Type B pancreatic cell (in vitro differentiated cells): Measurements from ENCODE around the gene CXCR5. TPM values are rescaled to one million over a fixed set of nuclear protein-coding genes. Genes with fewer than 3 reads are reported as not detected.

ENCODE experiments used
- DNase-seq: peaks from one replicate; pipeline ENCODE4 v3.0.0; 2021; ENCODE audit warnings: mixed read lengths; ENCODE audit not compliant: unreplicated experiment; ENCODE audit errors: extremely low spot score
- H3K27ac Mint-ChIP-seq: 2 replicates; pipeline ENCODE4 v1.8.0; 2021; ENCODE audit warnings: mild to moderate bottlenecking, mixed read lengths
- H3K27me3 Mint-ChIP-seq: 2 replicates; pipeline ENCODE4 v1.8.0; 2021; ENCODE audit warnings: mixed read lengths
- H3K36me3 Mint-ChIP-seq: 2 replicates; pipeline ENCODE4 v1.8.0; 2021; ENCODE audit warnings: mixed read lengths
- H3K4me1 Mint-ChIP-seq: one replicate; pipeline ENCODE4 v1.8.0; 2021; ENCODE audit warnings: mixed read lengths; ENCODE audit not compliant: unreplicated experiment
- H3K4me3 Mint-ChIP-seq: 2 replicates; pipeline ENCODE4 v1.8.0; 2021; ENCODE audit warnings: mild to moderate bottlenecking, mixed read lengths
- H3K9me3 Mint-ChIP-seq: 2 replicates; pipeline ENCODE4 v1.8.0; 2021; ENCODE audit warnings: mixed read lengths
- CTCF ChIP-seq: fragments of 200-600 bp; sonication (generic); conservative IDR thresholded peaks from 2 replicates; pipeline ENCODE4 v1.5.0; 2021; ENCODE audit warnings: antibody characterized with exemption, mild to moderate bottlenecking
- total RNA-seq: library from RNA; stranded (reverse); gene quantifications from 2 replicates; pipeline ENCODE4 v1.2.1, GENCODE V29; 2021; ENCODE audit warnings: low replicate concordance

Gene CXCR5
- total RNA-seq, 1 donor from 2014 or later: not detected

DNA sequence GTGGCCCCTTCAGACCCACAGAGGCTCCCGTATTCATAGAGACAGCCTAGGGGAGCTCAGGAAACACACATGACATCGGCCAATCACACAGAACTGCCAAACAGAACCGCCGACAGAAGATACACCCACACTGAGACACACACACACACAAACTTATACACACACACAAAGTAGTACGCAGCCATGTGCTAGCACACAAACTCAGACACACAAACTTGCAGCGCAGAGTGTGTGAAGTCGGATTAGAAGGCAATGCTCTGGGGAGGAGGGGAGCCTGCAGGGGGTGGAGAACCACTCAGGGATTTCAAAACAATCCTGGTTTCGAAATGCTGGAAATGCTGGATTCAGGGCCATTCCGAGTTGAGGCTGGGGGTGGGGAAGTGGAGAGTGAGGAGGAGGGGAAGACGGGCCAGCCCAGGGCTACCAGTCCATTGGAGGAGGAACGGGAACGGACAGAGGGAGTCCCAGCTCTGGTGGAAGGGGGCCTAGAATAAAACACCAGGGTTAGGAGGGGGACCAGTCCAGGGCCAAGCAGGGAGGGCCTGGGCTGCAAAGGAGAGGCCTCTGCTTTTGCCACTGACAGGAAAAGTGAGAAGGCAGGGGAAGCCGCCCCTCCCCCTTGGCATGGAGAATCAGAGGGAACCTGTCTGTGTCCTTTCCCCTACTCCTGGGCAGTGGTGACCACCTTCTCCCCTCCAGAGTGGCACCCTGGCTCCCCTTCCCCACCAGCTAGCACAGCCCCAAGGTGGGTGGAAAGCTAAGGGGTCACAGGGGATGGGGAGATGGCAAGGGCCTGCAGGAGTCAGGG, 37.6 kb downstream of the CXCR5 start:
- H3K27me3 Mint-ChIP-seq: no peaks in the 10 kb centered on the region
- peak overlapping the region; percentile 98 for H3K27ac Mint-ChIP-seq
- H3K9me3 Mint-ChIP-seq: no peaks in the 10 kb centered on the region
- TF ChIP-seq CTCF: no peak
- peaks cover 64% of the 10 kb centered on the region for H3K4me1 Mint-ChIP-seq
- no peak for DNase-seq
- peak overlapping the region; percentile 83 for H3K4me3 Mint-ChIP-seq
- no peaks in the 10 kb centered on the region for H3K36me3 Mint-ChIP-seq

- Mint-ChIP-seq H3K9me3 (no peaks in the 10 kb centered on the region), H3K27ac (no peak overlapping the region), H3K36me3 (no peaks in the 10 kb centered on the region), H3K4me3 (no peak overlapping the region), H3K4me1 (peaks cover 61% of the 10 kb centered on the region), H3K27me3 (no peaks in the 10 kb centered on the region)
- DNase-seq: peak; percentile 71
- no peak for TF ChIP-seq CTCF
Measured at GRCh38 chr11:118921929-118922744, 38.4 kb downstream of the CXCR5 start.

GRCh38 chr11:118922745-118923627, 39.3 kb downstream of the CXCR5 start:
- no peak for DNase-seq
- Mint-ChIP-seq H3K36me3 (no peaks in the 10 kb centered on the region), H3K27me3 (no peaks in the 10 kb centered on the region), H3K27ac (peak overlapping the region; percentile 94), H3K9me3 (no peaks in the 10 kb centered on the region), H3K4me3 (peak overlapping the region; percentile 98), H3K4me1 (peaks cover 61% of the 10 kb centered on the region)
- TF ChIP-seq CTCF: no peak

- no peaks in the 10 kb centered on the region for H3K27me3 Mint-ChIP-seq
- H3K27ac Mint-ChIP-seq: peak overlapping the region; percentile 94
- H3K9me3 Mint-ChIP-seq: no peaks in the 10 kb centered on the region
- DNase-seq: no peak
- peaks cover 63% of the 10 kb centered on the region for H3K4me1 Mint-ChIP-seq
- no peaks in the 10 kb centered on the region for H3K36me3 Mint-ChIP-seq
- TF ChIP-seq CTCF: no peak
- peak overlapping the region; percentile 98 for H3K4me3 Mint-ChIP-seq
Measured at GRCh38 chr11:118923721-118924587, 40.3 kb downstream of the CXCR5 start.
